H1 (cell line): ENCODE data around the gene TBX15.

Experiments used
- CREB1 ChIP-seq: IDR thresholded peaks from 2 replicates; pipeline ENCODE4 v1.6.1; 2012; ENCODE audit warnings: inconsistent platforms
- POLR2AphosphoS5 ChIP-seq: IDR thresholded peaks from 2 replicates; pipeline ENCODE4 v1.6.1; 2011; ENCODE audit warnings: low read depth, low read length
- RFX5 ChIP-seq: IDR thresholded peaks from 2 replicates; pipeline ENCODE4 v1.6.1; 2011; ENCODE audit warnings: low read depth, low read length, improper control_type of control experiment, borderline replicate concordance
- USF2 ChIP-seq: IDR thresholded peaks from 2 replicates; pipeline ENCODE4 v1.6.1; 2011; ENCODE audit warnings: low read length, improper control_type of control experiment

- TF ChIP-seq CREB1, result no peak
- no peak for TF ChIP-seq RFX5
- no peak for TF ChIP-seq POLR2AphosphoS5
- no peak for TF ChIP-seq USF2
Observed at GRCh38 chr1:119007670-119008482, 19.7 kb upstream of the TBX15 start.
